Breast epithelium (tissue), 4 donors: ENCODE measurements around the gene POLD4. TPM values are rescaled to one million over a fixed set of nuclear protein-coding genes. Genes with fewer than 3 reads are reported as not detected.

Experiments used
- DNase-seq, 2 donors: peaks; one replicate each; pipeline ENCODE4 v3.0.0-alpha.2; 2019; ENCODE audit warnings: low spot score in 2 of 2
- H3K27ac ChIP-seq, 2 donors: fragments of 200-600 bp; sonication (generic) in 1 of 2; one replicate each; pipeline ENCODE4 v1.5.1; 2016 to 2019; ENCODE audit warnings: mild to moderate bottlenecking in 1 of 2
- H3K27me3 ChIP-seq, 2 donors: fragments of 200-600 bp; sonication (generic) in 1 of 2; one replicate each; pipeline versions ENCODE4 v1.5.1 to v1.6.0; 2017 to 2019; ENCODE audit warnings: control low read depth in 1 of 2, mild to moderate bottlenecking in 1 of 2
- H3K36me3 ChIP-seq: fragments of 200-600 bp; one replicate; pipeline ENCODE4 v1.5.1; 2019
- H3K4me1 ChIP-seq, 2 donors: fragments of 200-600 bp; sonication (generic); one replicate each; pipeline ENCODE4 v1.5.1; 2016 to 2019; ENCODE audit warnings: control low read depth in 1 of 2
- H3K4me3 ChIP-seq, 3 donors: fragments of 200-600 bp; sonication (generic); 1 replicate in 2 of 3; 2 replicates in 1 of 3; pipeline ENCODE4 v1.5.1; 2016 to 2019; ENCODE audit warnings: mild to moderate bottlenecking in 3 of 3, moderate library complexity in 2 of 3
- H3K9me3 ChIP-seq, 2 donors: fragments of 200-600 bp; sonication (generic) in 1 of 2; one replicate each; pipeline ENCODE4 v1.5.1; 2016 to 2019; ENCODE audit warnings: control low read depth in 1 of 2
- CTCF ChIP-seq, 3 donors: fragments of 450-650 bp; IDR thresholded peaks; one replicate each; pipeline ENCODE4 v1.5.1; 2016 to 2017; ENCODE audit warnings: antibody characterized with exemption in 3 of 3, mild to moderate bottlenecking in 3 of 3, moderate library complexity in 3 of 3
- POLR2A ChIP-seq: fragments of 450-650 bp; IDR thresholded peaks from one replicate; pipeline ENCODE4 v1.6.1; 2016; ENCODE audit warnings: antibody characterized with exemption, mild to moderate bottlenecking, moderate library complexity
- POLR2AphosphoS5 ChIP-seq, 3 donors: sonication (generic); formaldehyde crosslinking; IDR thresholded peaks; one replicate each; pipeline ENCODE4 v1.6.1; 2017; ENCODE audit warnings: antibody characterized with exemption in 3 of 3
- intact Hi-C: fragments of 100-400 bp; cut with DNase I; formaldehyde crosslinking; loops from one replicate; pipeline ENCODE4 v1.15.1; 2023; ENCODE audit warnings: low total_unique reads
- total RNA-seq, 3 donors: library from RNA; depleted of rRNA; stranded (reverse); fragments of >200 nt; gene quantifications; one replicate each; pipeline ENCODE4 v1.1.0, GENCODE V29; 2016

POLD4 gene
- total RNA-seq, 3 donors from 2014 or later = 48.7 to 91.5 (median 69.2) TPM

GRCh38 chr11:67303132-67303834 lies 50.1 kb downstream of the POLD4 start, which contains the start of gene SSH3:
Gene SSH3, plus strand, starts transcription at chr11:67303530. Its CDS starts 96 bp downstream, at chr11:67303626.
- H3K9me3 ChIP-seq = no peaks in the 10 kb centered on the region
- H3K36me3 ChIP-seq = no peaks in the 10 kb centered on the region
- TF ChIP-seq POLR2AphosphoS5 (IDR thresholded peaks at IDR 0.05) = peak in 1 of 3 donors; percentile 14
- TF ChIP-seq POLR2A = peak; percentile 10
- no peak for TF ChIP-seq CTCF (IDR thresholded peaks at IDR 0.05)
- DNase-seq = peak; percentile 56 to 73
- peak within 1 kb of the TSS; percentile 93 for H3K27ac ChIP-seq
- peaks cover 0 to 10% of the 10 kb centered on the region in 2 donors for H3K4me1 ChIP-seq
- no peaks in the 10 kb centered on the region for H3K27me3 ChIP-seq
- H3K4me3 ChIP-seq = peak within 1 kb of the TSS; percentile 90 to 92 (median 91)
- intact Hi-C loops = no loop called here

GRCh38 chr11:67302571-67303131 lies 50.7 kb downstream of the POLD4 start:
- Histone ChIP-seq H3K4me1 (peaks cover 0 to 10% of the 10 kb centered on the region in 2 donors), H3K27me3 (no peaks in the 10 kb centered on the region), H3K4me3 (peak overlapping the region; percentile 90 to 92 (median 91)), H3K27ac (peak overlapping the region; percentile 93), H3K9me3 (no peaks in the 10 kb centered on the region), H3K36me3 (no peaks in the 10 kb centered on the region)
- intact Hi-C loops = no loop called here
- no peak for TF ChIP-seq POLR2AphosphoS5 (IDR thresholded peaks at IDR 0.05)
- no peak for TF ChIP-seq POLR2A
- TF ChIP-seq CTCF (IDR thresholded peaks at IDR 0.05) = no peak
- DNase-seq = peak in 1 of 2 donors; percentile 58

GRCh38 chr11:67301951-67302516 lies 51.3 kb downstream of the POLD4 start:
- Histone ChIP-seq H3K36me3 (no peaks in the 10 kb centered on the region), H3K4me1 (peaks cover 0 to 10% of the 10 kb centered on the region in 2 donors), H3K9me3 (no peaks in the 10 kb centered on the region), H3K27ac (peak overlapping the region; percentile 93), H3K27me3 (no peaks in the 10 kb centered on the region), H3K4me3 (peak overlapping the region in 2 of 3 donors; percentile 90 to 91)
- DNase-seq = peak in 1 of 2 donors; percentile 80
- TF ChIP-seq CTCF (IDR thresholded peaks at IDR 0.05) = no peak
- TF ChIP-seq POLR2AphosphoS5 (IDR thresholded peaks at IDR 0.05) = no peak
- no peak for TF ChIP-seq POLR2A
- intact Hi-C loops = no loop called here

- no peak for TF ChIP-seq POLR2A
- no peak for TF ChIP-seq POLR2AphosphoS5 (IDR thresholded peaks at IDR 0.05)
- no peak for TF ChIP-seq CTCF (IDR thresholded peaks at IDR 0.05)
- no peak overlapping the region for H3K4me3 ChIP-seq
- peaks cover 0 to 10% of the 10 kb centered on the region in 2 donors for H3K4me1 ChIP-seq
- H3K27me3 ChIP-seq = no peaks in the 10 kb centered on the region
- intact Hi-C loops = no loop called here
- H3K27ac ChIP-seq = peak overlapping the region; percentile 93
- no peaks in the 10 kb centered on the region for H3K36me3 ChIP-seq
- H3K9me3 ChIP-seq = no peaks in the 10 kb centered on the region
- DNase-seq = peak in 1 of 2 donors; percentile 31
Observed at GRCh38 chr11:67301313-67301921, 51.9 kb downstream of the POLD4 start.

Other genes with a start within 250 kb of the POLD4 start
- 10 to 100 TPM; 47.0 to 64.1 (median 61.9) TPM for gene KDM2A, start 234.3 kb downstream of the POLD4 start, total RNA-seq
- 10 to 100 TPM; 41.1 to 52.8 (median 52.1) TPM for gene GRK2, start 87.1 kb downstream of the POLD4 start, total RNA-seq
- gene ANKRD13D, start 64.2 kb downstream of the POLD4 start, total RNA-seq = 10 to 100 TPM; 23.7 to 51.8 (median 40.7) TPM
- 10 to 100 TPM; 28.8 to 55.2 (median 34.4) TPM for gene SSH3, start 50.0 kb downstream of the POLD4 start, total RNA-seq
- 10 to 100 TPM in 2 of 3 donors, 1 to 10 TPM in 1; 3.2 to 11.1 (median 10.2) TPM for gene CLCF1, start 20.1 kb upstream of the POLD4 start, total RNA-seq
- 10 to 100 TPM; 11.0 to 31.0 (median 24.6) TPM for gene RAD9A, start 38.4 kb upstream of the POLD4 start, total RNA-seq
- 10 to 100 TPM; 73.1 to 91.9 (median 76.7) TPM for gene PPP1CA, start 48.3 kb upstream of the POLD4 start, total RNA-seq
- 1 to 10 TPM in 2 of 3 donors, under 1 TPM in 1; 0.66 to 2.0 (median 1.6) TPM for gene TBC1D10C, start 50.5 kb upstream of the POLD4 start, total RNA-seq
- 1 to 10 TPM in 1 of 3 donors, under 1 TPM in 2; 0.16 to 4.2 (median 0.66) TPM for gene CARNS1, start 62.1 kb upstream of the POLD4 start, total RNA-seq
- gene RPS6KB2, start 74.9 kb upstream of the POLD4 start, total RNA-seq = 10 to 100 TPM; 28.0 to 41.6 (median 40.1) TPM
- gene PTPRCAP, start 84.1 kb upstream of the POLD4 start, total RNA-seq = 1 to 10 TPM; 2.1 to 9.2 (median 8.0) TPM
- 10 to 100 TPM; 73.6 to 84.3 (median 80.0) TPM for gene CORO1B, start 89.9 kb upstream of the POLD4 start, total RNA-seq
- not detected for gene GPR152, start 99.2 kb upstream of the POLD4 start, total RNA-seq
- 10 to 100 TPM in 1 of 3 donors, 1 to 10 TPM in 2; 3.5 to 10.7 (median 3.9) TPM for gene CABP4, start 101.8 kb upstream of the POLD4 start, total RNA-seq
- gene TMEM134, start 115.7 kb upstream of the POLD4 start, total RNA-seq = 10 to 100 TPM; 37.8 to 54.2 (median 42.3) TPM
- 10 to 100 TPM; 66.4 to 84.5 (median 69.8) TPM for gene AIP, start 129.5 kb upstream of the POLD4 start, total RNA-seq
- 10 to 100 TPM in 2 of 3 donors, 1 to 10 TPM in 1; 6.4 to 20.0 (median 11.7) TPM for gene PITPNM1, start 151.8 kb upstream of the POLD4 start, total RNA-seq
- 10 to 100 TPM; 32.1 to 35.4 (median 32.8) TPM for gene CDK2AP2, start 154.6 kb upstream of the POLD4 start, total RNA-seq
- gene CABP2, start 169.9 kb upstream of the POLD4 start, total RNA-seq = not detected
- 1,000 to 10,000 TPM in 2 of 3 donors, 100 to 1,000 TPM in 1; 552 to 1,029 (median 1,013) TPM for gene GSTP1, start 230.3 kb upstream of the POLD4 start, total RNA-seq